Kidney tubule cell (primary cell): ENCODE measurements around the gene TSPAN14.
"Not testable (repeated sequence)": the region's sequence is repeated elsewhere in the genome, so short reads cannot be mapped to it uniquely, and the experiment has no call there.

Experiments used
- DNase-seq: peaks from one replicate; pipeline ENCODE4 v3.0.0-alpha.2; 2018; ENCODE audit warnings: low spot score

Gene TSPAN14

GRCh38 chr10:80453842-80454512, at the start of gene TSPAN14:
Gene TSPAN14, plus strand, starts transcription at chr10:80454310. Its CDS starts 34,924 bp downstream, at chr10:80489234.
- DNase-seq = peak; percentile 87

DNA sequence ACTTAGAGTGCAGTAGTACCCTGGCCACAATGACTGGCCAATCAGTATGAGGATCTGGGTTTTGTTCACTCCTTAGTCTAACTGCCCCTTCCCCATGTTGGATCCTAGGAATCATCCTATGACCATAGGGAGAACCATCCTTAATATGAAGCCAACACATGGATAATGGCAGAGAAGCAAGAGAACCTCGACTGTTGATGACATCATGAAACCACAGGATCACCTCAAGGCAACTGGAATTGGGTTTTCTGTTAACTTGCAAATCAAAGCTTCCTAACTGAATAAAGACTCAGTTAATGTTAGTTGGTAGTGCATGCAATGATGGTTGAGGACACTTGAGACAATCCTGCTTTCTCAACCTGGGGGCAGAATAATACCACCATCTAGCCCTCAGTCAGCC, 49.1 kb upstream of the TSPAN14 start:
- DNase-seq = no peak

DNA sequence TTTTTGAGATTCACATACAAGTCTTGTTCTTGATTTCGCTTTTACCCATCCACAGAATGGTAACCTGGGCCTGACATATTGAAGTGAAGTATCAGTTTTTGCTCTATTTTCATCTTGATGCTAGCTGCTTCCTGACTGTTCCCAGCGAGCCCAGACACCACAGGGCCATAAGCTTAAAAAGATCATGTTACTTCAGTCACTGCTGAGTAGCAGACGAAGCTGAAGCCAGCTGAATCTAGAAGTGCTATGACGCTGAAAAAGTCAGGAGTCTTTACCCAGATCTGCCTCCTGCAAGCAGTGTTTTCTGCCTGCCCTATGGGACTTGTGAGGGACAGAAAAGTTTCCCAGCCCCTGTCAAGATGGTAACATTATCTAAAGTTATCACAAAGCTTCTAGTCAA, 48.5 kb upstream of the TSPAN14 start:
- DNase-seq = no peak

GRCh38 chr10:80406204-80406603, 47.9 kb upstream of the TSPAN14 start:
- no peak for DNase-seq

- peak; percentile 87 for DNase-seq
These were observed 46.3 kb upstream of the TSPAN14 start for GRCh38 chr10:80407812-80408241.

DNA sequence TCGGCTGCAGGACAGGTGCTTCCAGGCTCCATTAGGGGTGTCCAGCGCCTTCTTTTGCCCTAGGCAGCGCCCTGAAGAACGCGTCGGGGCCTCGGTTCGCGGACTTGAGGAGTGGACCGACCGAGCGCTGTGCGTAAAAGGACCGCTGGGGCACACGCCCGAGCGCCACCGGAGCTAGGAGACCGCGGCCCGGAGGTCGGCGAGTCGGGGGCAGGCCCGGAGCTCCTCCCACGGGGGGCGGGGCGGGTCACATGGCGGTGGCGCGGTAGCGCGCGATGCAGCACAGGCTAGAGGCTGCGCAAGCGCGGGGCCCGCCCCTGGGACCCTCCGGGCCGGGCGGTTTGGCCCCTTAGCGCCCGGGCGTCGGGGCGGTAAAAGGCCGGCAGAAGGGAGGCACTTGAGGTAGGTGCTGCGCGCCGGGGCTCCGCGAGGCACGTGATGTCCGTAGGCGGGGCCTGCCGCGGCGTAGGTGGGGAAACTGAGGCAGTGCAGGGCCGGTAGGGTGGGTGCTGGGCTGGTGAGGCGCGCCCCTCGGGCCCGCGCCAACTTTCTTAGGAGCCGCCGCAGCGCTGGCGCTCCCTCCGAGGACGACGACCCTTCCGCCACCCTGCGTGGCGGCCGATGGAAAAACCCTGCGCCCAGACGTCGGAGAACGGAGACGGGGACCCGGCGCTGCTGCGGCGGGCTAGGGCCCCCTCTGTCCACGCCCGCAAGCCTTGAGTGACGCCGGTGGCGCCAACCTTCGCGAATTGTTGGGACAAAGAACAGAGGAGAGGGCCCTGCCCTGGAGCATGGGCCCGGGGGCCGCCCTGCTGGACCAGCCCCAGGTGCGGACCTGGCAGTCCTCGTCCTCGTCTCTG, 45.6 kb upstream of the TSPAN14 start, which contains the start of gene PRXL2A:
Gene PRXL2A (plus strand): TSS at position 310 of the 860 bp plus-strand sequence. CDS start 11,917 bp downstream, outside the sequence.
- peak; percentile 77 for DNase-seq

- no peak for DNase-seq
These were observed 45.0 kb upstream of the TSPAN14 start for GRCh38 chr10:80409121-80409520.

- no peak for DNase-seq
These were observed 44.0 kb upstream of the TSPAN14 start for GRCh38 chr10:80410122-80410521.

DNA sequence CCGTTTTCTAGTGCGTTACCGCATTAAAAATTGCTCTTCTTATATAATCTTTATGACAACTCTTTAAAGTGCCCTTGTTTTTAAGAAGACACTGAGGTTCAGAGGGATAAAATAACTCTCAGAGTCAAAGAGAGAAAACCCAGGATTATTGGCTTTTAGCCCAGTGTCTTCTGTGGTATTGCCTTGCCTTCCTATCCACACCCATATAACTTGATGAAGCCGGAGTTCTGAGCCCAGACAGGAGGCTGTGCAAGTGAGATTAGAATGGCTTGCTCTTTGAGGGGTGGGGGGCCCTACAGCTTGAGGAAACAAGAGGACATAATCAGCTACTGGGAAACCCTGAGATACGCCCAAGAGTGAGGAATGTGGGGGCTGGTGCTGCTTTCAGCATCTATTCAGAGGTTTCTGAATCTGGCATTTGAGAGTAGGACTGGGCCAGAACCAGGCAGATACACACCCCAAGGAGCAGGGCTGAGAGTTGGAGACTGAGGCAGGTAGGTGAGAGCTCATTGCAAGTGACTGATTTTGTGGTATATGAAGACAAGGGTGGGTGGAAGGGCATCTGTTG, 43.4 kb upstream of the TSPAN14 start:
- no peak for DNase-seq

- DNase-seq = peak; percentile 74
These were observed 42.8 kb upstream of the TSPAN14 start for GRCh38 chr10:80411267-80411668.

DNA sequence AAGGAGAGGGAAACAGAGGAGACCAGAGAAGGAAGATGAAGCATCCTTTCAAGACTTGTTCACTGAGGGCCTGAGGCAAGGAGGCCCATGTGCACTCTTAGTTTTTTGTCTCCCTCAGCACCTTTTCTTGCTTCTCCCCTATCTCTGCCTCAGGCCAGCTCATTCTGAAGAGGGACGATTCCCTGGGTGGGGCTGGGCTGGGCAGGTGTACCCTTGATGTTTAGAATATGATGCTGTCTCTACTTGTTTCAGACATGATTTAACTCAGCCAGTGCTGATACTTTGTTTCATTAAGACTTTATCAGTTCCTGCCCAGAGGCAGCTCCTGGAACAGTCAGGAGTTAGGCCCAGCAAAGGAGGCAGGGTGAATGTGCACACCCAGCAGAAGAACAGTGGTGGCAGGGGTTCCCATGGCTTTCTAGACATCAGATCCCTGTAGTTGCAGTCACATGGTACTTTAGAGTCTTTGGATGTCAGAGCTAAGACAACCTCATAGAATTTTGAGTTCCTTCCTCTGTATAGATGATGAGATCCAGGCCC, 42.4 kb upstream of the TSPAN14 start:
- DNase-seq = no peak

DNA sequence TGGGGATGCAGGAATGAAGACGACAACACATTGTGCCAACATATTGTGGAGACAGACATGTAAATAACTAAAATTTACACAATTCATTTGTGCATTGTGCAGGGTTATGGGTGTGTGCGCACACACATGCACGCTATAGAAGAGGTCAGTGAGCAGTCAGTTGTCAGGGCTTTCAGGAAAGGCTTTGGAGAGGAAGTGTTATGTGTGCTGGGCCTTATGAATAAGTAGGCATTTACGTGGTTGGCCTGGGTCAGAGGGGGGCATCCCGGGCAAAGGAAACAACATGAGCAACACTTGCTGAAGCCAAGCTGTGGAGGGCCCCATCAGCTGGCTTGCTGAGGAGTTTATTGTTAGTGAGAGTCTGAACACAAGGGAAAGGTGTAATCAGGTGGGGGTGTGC, 41.6 kb upstream of the TSPAN14 start:
- peak; percentile 59 for DNase-seq

GRCh38 chr10:80413271-80413996, 40.7 kb upstream of the TSPAN14 start:
- peak; percentile 79 for DNase-seq

GRCh38 chr10:80414142-80414895, 39.8 kb upstream of the TSPAN14 start:
- DNase-seq = no peak

DNA sequence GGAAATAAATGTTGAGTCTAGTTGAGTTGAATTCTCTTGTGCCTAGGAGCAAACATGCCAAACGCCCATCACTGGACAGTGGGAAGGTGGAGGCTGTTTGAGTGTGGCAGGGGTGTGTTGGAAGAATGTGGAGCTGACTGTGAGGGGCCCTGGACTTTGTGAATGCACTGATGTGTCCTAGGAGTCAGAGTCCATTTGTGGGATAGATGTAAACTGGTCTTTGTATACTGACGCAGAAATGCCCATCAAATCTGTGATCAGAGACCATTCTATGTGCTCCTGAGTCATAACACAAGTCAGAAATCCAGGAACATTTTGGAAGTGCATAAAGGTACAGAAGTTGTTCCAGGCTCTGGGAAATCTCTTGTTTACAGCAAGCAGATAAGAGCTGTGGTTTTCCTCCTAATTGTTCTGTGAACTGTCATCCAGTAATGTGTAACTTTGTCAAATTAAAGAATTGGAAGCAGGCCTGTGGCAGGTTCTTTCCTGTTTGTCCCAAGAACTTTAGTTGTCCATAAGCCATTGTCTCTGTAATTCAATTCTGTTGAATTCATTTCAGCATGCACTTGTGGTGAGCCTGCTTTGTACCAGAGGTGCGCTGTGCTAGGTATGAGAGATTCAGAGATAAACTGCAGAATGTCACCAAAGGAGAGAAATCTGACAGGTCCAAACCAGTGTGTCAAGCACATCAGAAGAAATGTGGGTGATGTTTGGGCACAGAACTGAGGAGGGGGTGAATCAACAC, 38.2 kb upstream of the TSPAN14 start:
- DNase-seq = peak; percentile 49

DNA sequence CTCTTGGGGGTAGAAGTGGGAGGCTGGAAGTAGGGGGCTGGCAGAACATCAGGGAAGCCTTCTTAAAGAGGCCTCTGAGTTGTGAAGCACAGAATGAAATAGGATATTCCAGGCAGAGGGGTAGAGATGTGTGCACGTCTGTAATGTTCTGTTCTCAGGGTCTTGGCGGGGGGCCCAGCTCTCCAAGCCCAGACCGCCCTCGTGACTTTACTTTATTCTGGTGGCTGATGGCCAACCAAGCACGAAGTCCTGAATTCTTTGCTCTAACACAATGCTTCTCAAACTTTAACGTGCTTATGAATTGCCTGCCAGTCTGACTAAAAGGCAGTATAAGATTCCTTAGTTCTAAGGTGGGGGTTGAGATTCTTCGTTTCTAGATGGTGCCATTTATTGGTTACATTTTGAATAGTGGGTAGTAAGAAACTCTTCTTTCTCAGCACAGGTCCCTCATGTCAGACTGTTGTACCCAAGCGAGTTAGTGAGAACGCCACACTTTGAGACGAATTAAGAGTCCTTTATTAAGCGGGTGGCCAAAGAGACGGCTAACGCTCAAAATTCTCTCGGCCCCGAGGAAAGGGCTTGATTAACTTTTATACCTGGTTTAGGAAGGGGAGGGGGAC, 37.5 kb upstream of the TSPAN14 start:
- peak; percentile 33 for DNase-seq

GRCh38 chr10:80417256-80417655, 36.9 kb upstream of the TSPAN14 start:
- not testable (repeated sequence) for DNase-seq

- DNase-seq = no peak
These were observed 32.9 kb upstream of the TSPAN14 start for GRCh38 chr10:80421050-80421706.
